ENCODE measurements around the gene CAV2. TPM values are rescaled to one million over a fixed set of nuclear protein-coding genes. Genes with fewer than 3 reads are reported as not detected.

CAV2 gene
- total and polyA plus RNA-seq, 2 of the 8 experiments (the other 6 are each of a cell fraction or from before 2014, with no cell fraction given): 2.8 to 4.7 TPM

- TF ChIP-seq CTBP2 (IDR thresholded peaks at IDR 0.05; ENCODE audit: borderline replicate concordance, insufficient read depth, insufficient read length, low read length): no peak
- TF ChIP-seq NRF1 (IDR thresholded peaks at IDR 0.05; ENCODE audit: low read depth, low read length): no peak
- TF ChIP-seq TAF7 (optimal IDR thresholded peaks at IDR 0.05; ENCODE audit: borderline replicate concordance, low read depth, low read length): no peak
These were observed 26.6 kb downstream of the CAV2 start (continued) for GRCh38 chr7:116525913-116526861.
